HepG2 (cell line): ENCODE results near the gene PRRT1B. TPM values are rescaled to one million over a fixed set of nuclear protein-coding genes. Genes with fewer than 3 reads are reported as not detected.
"Not testable (repeated sequence)": the region's sequence is repeated elsewhere in the genome, so short reads cannot be mapped to it uniquely, and the experiment has no call there.

Experiments used
- ATAC-seq: fragments of 200-7000 bp; cut with Tn5 transposase; 3 replicates; pipeline ENCODE4 v1.9.1; 2020; ENCODE audit warnings: mild to moderate bottlenecking, moderate library complexity
- BruUV-seq: library from RNA; stranded (reverse); fragments of 400-500 nt; replicated peaks from 2 replicates; lab custom pipeline; 2021; lab: Mats Ljungman, UMichigan
- CTCF ChIA-PET: fragments of 300-600 bp; formaldehyde crosslinking; extraction: SDS; loops from one replicate; lab custom pipeline; 2021; ENCODE audit warnings: low total read pairs, inconsistent platforms, low intra/inter-chr PET ratio; lab: Yijun Ruan, JAX
- POLR2A ChIA-PET: fragments of 350-600 bp; sonication (Branson Sonifier 250); formaldehyde crosslinking; loops from one replicate; lab custom pipeline; 2020; ENCODE audit warnings: antibody characterized with exemption, inconsistent platforms; lab: Yijun Ruan, JAX
- DNase-seq: peaks from one replicate; pipeline ENCODE4 v3.0.0-alpha.2; 2015; ENCODE audit warnings: low spot score
- FAIRE-seq: peaks from 3 replicates; lab custom pipeline; 2011; peaks lifted over from hg19 to GRCh38; lab: Jason Lieb, UNC
- H2AFZ ChIP-seq: one replicate; pipeline ENCODE4 v1.6.1; 2011; ENCODE audit warnings: low read length, inconsistent platforms
- H3K27ac ChIP-seq: fragments of 300-600 bp; 3 replicates; pipeline ENCODE4 v1.8.0; 2011; ENCODE audit warnings: mixed run types, mild to moderate bottlenecking, mixed read lengths, low read length, inconsistent platforms; ENCODE audit not compliant: insufficient read depth; ENCODE audit errors: extremely low read length
- H3K27me3 ChIP-seq, 2 experiments: fragments of 200-600 bp in 1 of 2; 2 replicates in 1 of 2; 3 replicates in 1 of 2; pipeline versions ENCODE4 v1.6.0 to v1.8.0; 2011; ENCODE audit warnings: low read length in 2 of 2, mild to moderate bottlenecking in 2 of 2, moderate library complexity in 2 of 2, inconsistent platforms in 1 of 2; ENCODE audit not compliant: insufficient read depth in 2 of 2, control insufficient read depth in 1 of 2
- H3K36me3 ChIP-seq, 2 experiments: fragments of 200-600 bp in 1 of 2; replicated peaks in 1 of 2; 2 replicates in 1 of 2; 3 replicates in 1 of 2; pipeline versions ENCODE4 v1.5.1 to v1.8.0; 2011; ENCODE audit warnings: low read length in 2 of 2, inconsistent platforms in 1 of 2; ENCODE audit not compliant: insufficient read depth in 2 of 2, control insufficient read depth in 1 of 2
- H3K4me1 ChIP-seq: 2 replicates; pipeline ENCODE4 v1.5.1; 2012; ENCODE audit warnings: low read length, inconsistent platforms; ENCODE audit not compliant: insufficient read depth
- H3K4me2 ChIP-seq: 2 replicates; pipeline ENCODE4 v1.6.0; 2011; ENCODE audit warnings: low read depth, low read length, inconsistent platforms
- H3K4me3 ChIP-seq, 3 experiments: fragments of 200-600 bp in 1 of 3; sonication (generic), shearing (Covaris generic) in 1 of 3; replicated peaks in 1 of 3; 2 replicates each; pipeline ENCODE4 v1.5.1; 2011 to 2016; ENCODE audit warnings: low read length in 3 of 3, inconsistent platforms in 2 of 3, low read depth in 2 of 3, mild to moderate bottlenecking in 2 of 3, control low read depth in 1 of 3, mixed read lengths in 1 of 3; ENCODE audit not compliant: insufficient read depth in 1 of 3
- H3K79me2 ChIP-seq: one replicate; pipeline ENCODE4 v1.6.1; 2011; ENCODE audit warnings: low read length, inconsistent platforms; ENCODE audit not compliant: insufficient read depth
- H3K9ac ChIP-seq: 2 replicates; pipeline ENCODE4 v1.6.0; 2011; ENCODE audit warnings: mild to moderate bottlenecking, low read depth, low read length, inconsistent platforms; ENCODE audit not compliant: insufficient read depth
- H3K9me3 ChIP-seq: 2 replicates; pipeline ENCODE4 v1.5.1; 2012; ENCODE audit warnings: mild to moderate bottlenecking, low read length
- H4K20me1 ChIP-seq: 2 replicates; pipeline ENCODE4 v1.6.0; 2011; ENCODE audit warnings: inconsistent platforms, mild to moderate bottlenecking, low read length, moderate library complexity; ENCODE audit not compliant: insufficient read depth
- ZNF205 ChIP-seq: IDR thresholded peaks from 2 replicates; pipeline ENCODE4 v1.6.1; 2018; ENCODE audit warnings: missing biosample characterization, missing genetic modification reagents
- ZNF263 ChIP-seq: sonication (generic); formaldehyde crosslinking; IDR thresholded peaks from 2 replicates; pipeline ENCODE4 v1.4.0; 2020; ENCODE audit warnings: missing genetic modification reagents
- WGBS: methylation state at CpG from one replicate; pipeline ENCODE4 v1.1.6; 2017; ENCODE audit warnings: low lambda C conversion rate; 5-methylcytosine and 5-hydroxymethylcytosine counted together
- in situ Hi-C: cut with HindIII; loops from 2 replicates; pipeline ENCODE4 v1.10.0; 2017; ENCODE audit warnings: low pct_unique_long_range_greater_than_20kb; ENCODE audit not compliant: extremely low pct_ligation_motif_present
- intact Hi-C: fragments of 100-400 bp; cut with micrococcal nuclease; formaldehyde crosslinking; loops from one replicate; pipeline ENCODE4 v1.10.0; 2022; ENCODE audit not compliant: unreplicated experiment
- polyA plus RNA-seq, 8 experiments: library from polyadenylated mRNA; depleted of rRNA in 3 of 8; stranded (reverse) in 7 of 8; unstranded in 1 of 8; fragments of >200 nt; fragmentation: Illumina TruSeq in 4 of 8; extraction: Trizol in 4 of 8; gene quantifications; 2 replicates each; pipeline versions ENCODE4 v1.2.1 to v1.2.3, GENCODE V29; 2011 to 2016; ENCODE audit warnings: low read depth in 4 of 8, missing spikeins in 1 of 8, mixed read lengths in 1 of 8; ENCODE audit not compliant: insufficient read depth in 1 of 8
- total RNA-seq, 5 experiments: library from RNA; depleted of rRNA; stranded (reverse); fragments of >200 nt; fragmentation: Illumina TruSeq; extraction: Trizol; gene quantifications; 2 replicates each; pipeline ENCODE4 v1.2.3, GENCODE V29; 2016; ENCODE audit warnings: low read depth in 1 of 5

PRRT1B gene
- total and polyA plus RNA-seq, 2 of the 13 experiments (the other 11 are each of a cell fraction or from before 2014, with no cell fraction given) = not detected

GRCh38 chr9:131515559-131516031, 29.7 kb upstream of the PRRT1B start:
- intact Hi-C loops, CTCF ChIA-PET, DNase-seq, H4K20me1 ChIP-seq, BruUV-seq, ATAC-seq, H3K4me3 ChIP-seq, H2AFZ ChIP-seq, H3K27me3 ChIP-seq, FAIRE-seq, POLR2A ChIA-PET, H3K4me1 ChIP-seq, in situ Hi-C loops, H3K79me2 ChIP-seq, H3K4me2 ChIP-seq, H3K9me3 ChIP-seq, H3K27ac ChIP-seq, H3K9ac ChIP-seq: not testable (repeated sequence)
- peaks cover 25 to 70% of the 10 kb centered on the region in 2 experiments for H3K36me3 ChIP-seq
- 84% methylated on average over 7 of the region's 12 CpGs for WGBS
- TF ChIP-seq ZNF263 (CRISPR knock-in tag) = peak; percentile 90

- no peaks in the 10 kb centered on the region for H3K9me3 ChIP-seq
- CTCF ChIA-PET = no interaction called here
- no peaks in the 10 kb centered on the region for H3K27me3 ChIP-seq
- no peaks in the 10 kb centered on the region for H3K79me2 ChIP-seq
- H3K36me3 ChIP-seq = peaks cover 23 to 67% of the 10 kb centered on the region in 2 experiments
- no peaks in the 10 kb centered on the region for H4K20me1 ChIP-seq
- no peak overlapping the region for H3K4me3 ChIP-seq
- H3K9ac ChIP-seq = no peak overlapping the region
- H3K4me1 ChIP-seq = peaks cover 7% of the 10 kb centered on the region
- BruUV-seq = no TSS peak
- H3K4me2 ChIP-seq = no peak overlapping the region
- DNase-seq (no peak), FAIRE-seq (no peak), ATAC-seq (no peak)
- whole genome bisulfite sequencing = 88% methylated on average over 14 of the region's 15 CpGs
- intact Hi-C loops = no loop called here
- no peak overlapping the region for H3K27ac ChIP-seq
- POLR2A ChIA-PET = no interaction called here
- no peak overlapping the region for H2AFZ ChIP-seq
- TF ChIP-seq ZNF263 (CRISPR knock-in tag) (peak; percentile 91), ZNF205 (no peak)
- in situ Hi-C loops = no loop called here
These were observed 29.2 kb upstream of the PRRT1B start for GRCh38 chr9:131516100-131516499.
